ENCODE results near the gene DNMT3A.

DNA sequence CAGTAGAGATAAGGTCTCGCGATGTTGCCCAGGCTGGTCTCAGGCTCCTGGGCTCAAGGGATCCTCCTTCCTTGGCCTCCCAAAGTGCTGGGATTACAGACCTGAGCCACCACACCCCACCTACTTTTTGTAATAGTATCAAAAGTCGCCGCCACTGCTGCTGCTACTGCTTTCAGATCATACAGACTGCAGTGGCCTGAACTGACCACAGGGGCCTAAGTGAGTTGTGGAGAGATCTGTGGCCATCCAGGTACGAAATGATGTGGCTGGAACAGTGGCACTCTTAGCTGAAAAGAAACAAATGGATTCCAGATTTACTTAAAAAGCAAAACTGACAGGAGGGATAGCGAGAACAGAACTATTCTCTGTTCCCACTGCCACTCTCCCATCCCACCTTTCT is 140.5 kb downstream of the DNMT3A start:
- no peak for TF ChIP-seq FOXP2 (optimal IDR thresholded peaks at IDR 0.05; ENCODE audit: borderline replicate concordance, extremely low read depth, extremely low read length, insufficient read depth)
- no peak for TF ChIP-seq POLR2AphosphoS5 (IDR thresholded peaks at IDR 0.05; ENCODE audit: low read depth, low read length)
- no peak for TF ChIP-seq TAF1 (IDR thresholded peaks at IDR 0.05; ENCODE audit: borderline replicate concordance, insufficient read depth, low read length)
